GM13977 (cell line): ENCODE results near the gene MBD3L1.

Source experiments
- DNase-seq: peaks from one replicate; pipeline ENCODE4 v3.0.0; 2012; ENCODE audit warnings: low spot score
- in situ Hi-C: fragments of 300-500 bp; cut with MboI; formaldehyde crosslinking; loops from one replicate; pipeline ENCODE4 v1.12.0; 2022; ENCODE audit warnings: low sequenced_read_pairs, low pct_unique_long_range_greater_than_20kb, mixed read lengths, inconsistent platforms; ENCODE audit not compliant: unreplicated experiment
- TF ChIP-seq, protein P1 (sequence below): IDR thresholded peaks from 2 replicates; pipeline ENCODE4 v1.5.1; 2012; ENCODE audit warnings: mild to moderate bottlenecking, control low read depth; ENCODE audit not compliant: insufficient read depth; ENCODE audit errors: extremely low read depth, missing control alignments

Gene MBD3L1

DNA sequence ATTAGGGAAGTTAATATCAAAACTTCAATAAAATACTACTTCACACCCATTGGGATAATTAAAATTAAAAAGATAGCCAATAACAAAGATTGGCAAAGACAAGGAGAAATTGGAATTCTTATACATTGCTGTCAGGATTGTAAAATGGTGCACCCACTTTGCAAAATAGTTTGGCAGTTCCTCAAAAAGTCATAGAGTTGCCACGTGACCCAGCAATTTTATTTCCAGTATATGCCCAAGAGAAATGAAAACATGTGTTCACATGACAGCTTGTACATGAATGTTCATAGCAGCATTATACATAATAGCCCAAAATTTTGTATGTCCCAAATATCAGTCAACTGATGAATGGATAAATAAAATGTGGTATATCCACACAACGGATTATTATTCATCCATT lies 3.3 kb downstream of the MBD3L1 start:
- in situ Hi-C loops = no loop called here
- TF ChIP-seq, protein P1, sequence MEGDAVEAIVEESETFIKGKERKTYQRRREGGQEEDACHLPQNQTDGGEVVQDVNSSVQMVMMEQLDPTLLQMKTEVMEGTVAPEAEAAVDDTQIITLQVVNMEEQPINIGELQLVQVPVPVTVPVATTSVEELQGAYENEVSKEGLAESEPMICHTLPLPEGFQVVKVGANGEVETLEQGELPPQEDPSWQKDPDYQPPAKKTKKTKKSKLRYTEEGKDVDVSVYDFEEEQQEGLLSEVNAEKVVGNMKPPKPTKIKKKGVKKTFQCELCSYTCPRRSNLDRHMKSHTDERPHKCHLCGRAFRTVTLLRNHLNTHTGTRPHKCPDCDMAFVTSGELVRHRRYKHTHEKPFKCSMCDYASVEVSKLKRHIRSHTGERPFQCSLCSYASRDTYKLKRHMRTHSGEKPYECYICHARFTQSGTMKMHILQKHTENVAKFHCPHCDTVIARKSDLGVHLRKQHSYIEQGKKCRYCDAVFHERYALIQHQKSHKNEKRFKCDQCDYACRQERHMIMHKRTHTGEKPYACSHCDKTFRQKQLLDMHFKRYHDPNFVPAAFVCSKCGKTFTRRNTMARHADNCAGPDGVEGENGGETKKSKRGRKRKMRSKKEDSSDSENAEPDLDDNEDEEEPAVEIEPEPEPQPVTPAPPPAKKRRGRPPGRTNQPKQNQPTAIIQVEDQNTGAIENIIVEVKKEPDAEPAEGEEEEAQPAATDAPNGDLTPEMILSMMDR = no peak
- DNase-seq = no peak

- in situ Hi-C loops = no loop called here
- DNase-seq = no peak
- TF ChIP-seq, protein P1 = no peak
Measured at GRCh38 chr19:8835877-8836276, 3.7 kb downstream of the MBD3L1 start.

DNA sequence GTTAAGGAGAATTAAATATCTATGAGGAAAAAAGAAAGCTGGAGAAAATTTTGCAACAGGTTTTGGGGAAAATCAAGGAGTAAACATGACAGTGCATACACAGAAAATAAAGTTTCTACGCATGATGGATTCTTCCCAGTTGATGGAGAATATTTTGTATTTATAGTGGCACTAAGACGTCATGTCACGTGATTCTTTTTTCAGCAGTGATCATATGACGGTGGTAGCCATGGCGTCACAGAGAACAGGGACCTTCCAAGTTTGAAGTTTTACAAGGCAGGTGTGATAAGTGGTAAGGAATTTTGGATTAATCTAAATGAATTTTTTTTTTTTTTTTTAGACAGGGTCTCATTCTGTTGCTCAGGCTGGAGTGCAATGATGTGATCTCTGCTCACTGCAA lies 8.5 kb downstream of the MBD3L1 start:
- TF ChIP-seq, protein P1 = no peak
- in situ Hi-C loops = no loop called here

GRCh38 chr19:8846819-8847218 lies 14.6 kb downstream of the MBD3L1 start:
- DNase-seq = no peak
- TF ChIP-seq, protein P1 = no peak

More for the DNA sequence above, 8.5 kb downstream of the MBD3L1 start:
- no peak for DNase-seq

GRCh38 chr19:8849232-8849631 lies 17.1 kb downstream of the MBD3L1 start:
- DNase-seq = no peak
- in situ Hi-C loops = no loop called here
- TF ChIP-seq, protein P1 = no peak

More at GRCh38 chr19:8846819-8847218, 14.6 kb downstream of the MBD3L1 start:
- in situ Hi-C loops = no loop called here

DNA sequence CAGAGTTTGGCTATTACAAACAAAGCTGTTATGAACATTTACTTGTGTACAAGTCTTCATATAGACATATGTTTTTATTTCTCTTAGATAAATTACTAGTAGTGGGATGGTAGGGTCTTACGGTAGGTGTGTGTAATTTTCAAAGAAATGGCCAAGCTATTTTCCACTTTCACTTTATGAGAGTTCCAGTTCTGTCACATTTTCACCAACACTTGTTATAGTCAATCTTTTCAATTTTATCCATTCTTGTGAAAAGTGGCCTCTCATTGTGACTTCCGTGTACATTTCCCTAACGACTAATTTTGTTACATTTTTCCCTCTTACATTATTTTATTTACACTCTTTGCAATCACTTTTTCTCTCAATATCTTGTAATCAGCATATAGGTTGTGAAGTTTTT lies 18.3 kb downstream of the MBD3L1 start:
- in situ Hi-C loops = no loop called here
- no peak for DNase-seq
- TF ChIP-seq, protein P1 = no peak

DNA sequence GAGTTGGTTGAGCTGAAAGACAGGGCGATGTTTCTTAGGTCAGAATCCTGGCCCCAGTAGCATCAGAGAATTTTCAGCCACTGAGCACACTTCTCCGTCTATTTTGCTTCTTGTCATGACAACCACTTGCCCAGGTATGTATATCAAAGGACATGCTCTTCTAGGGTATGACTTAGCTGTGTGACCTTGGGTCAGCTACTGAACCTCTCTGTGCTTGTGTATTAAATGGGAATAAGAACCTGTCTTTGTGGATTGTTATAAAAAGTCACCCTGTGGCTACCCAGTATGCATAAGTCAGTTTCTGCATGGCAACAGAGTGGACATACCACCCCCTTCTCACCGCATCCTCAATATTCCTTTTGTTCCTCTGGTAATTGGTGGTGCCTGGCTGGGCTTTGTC lies 26.1 kb downstream of the MBD3L1 start:
- no peak for DNase-seq
- in situ Hi-C loops = no loop called here
- TF ChIP-seq, protein P1 = no peak
